Measurements from ENCODE around the gene SPEM1. TPM values are rescaled to one million over a fixed set of nuclear protein-coding genes. Genes with fewer than 3 reads are reported as not detected.

The SPEM1 gene
- total and polyA plus RNA-seq, 2 of the 13 experiments (the other 11 are each of a cell fraction or from before 2014, with no cell fraction given) = not detected

GRCh38 chr17:7394452-7395191, 25.5 kb upstream of the SPEM1 start, which contains the start of gene PLSCR3 (continued):
- TF ChIP-seq KLF12 (CRISPR knock-in tag; IDR thresholded peaks at IDR 0.05; ENCODE audit: borderline replicate concordance) = no peak
- no peak for TF ChIP-seq PCBP2 (optimal IDR thresholded peaks at IDR 0.05; ENCODE audit: low read depth, low read length, poor library complexity, severe bottlenecking)
- TF ChIP-seq ZNF788 (CRISPR knock-in tag; IDR thresholded peaks at IDR 0.05; ENCODE audit: borderline replicate concordance) = peak; percentile 30; the same call in 1 of the 2 replicates
- TF ChIP-seq, protein P1, sequence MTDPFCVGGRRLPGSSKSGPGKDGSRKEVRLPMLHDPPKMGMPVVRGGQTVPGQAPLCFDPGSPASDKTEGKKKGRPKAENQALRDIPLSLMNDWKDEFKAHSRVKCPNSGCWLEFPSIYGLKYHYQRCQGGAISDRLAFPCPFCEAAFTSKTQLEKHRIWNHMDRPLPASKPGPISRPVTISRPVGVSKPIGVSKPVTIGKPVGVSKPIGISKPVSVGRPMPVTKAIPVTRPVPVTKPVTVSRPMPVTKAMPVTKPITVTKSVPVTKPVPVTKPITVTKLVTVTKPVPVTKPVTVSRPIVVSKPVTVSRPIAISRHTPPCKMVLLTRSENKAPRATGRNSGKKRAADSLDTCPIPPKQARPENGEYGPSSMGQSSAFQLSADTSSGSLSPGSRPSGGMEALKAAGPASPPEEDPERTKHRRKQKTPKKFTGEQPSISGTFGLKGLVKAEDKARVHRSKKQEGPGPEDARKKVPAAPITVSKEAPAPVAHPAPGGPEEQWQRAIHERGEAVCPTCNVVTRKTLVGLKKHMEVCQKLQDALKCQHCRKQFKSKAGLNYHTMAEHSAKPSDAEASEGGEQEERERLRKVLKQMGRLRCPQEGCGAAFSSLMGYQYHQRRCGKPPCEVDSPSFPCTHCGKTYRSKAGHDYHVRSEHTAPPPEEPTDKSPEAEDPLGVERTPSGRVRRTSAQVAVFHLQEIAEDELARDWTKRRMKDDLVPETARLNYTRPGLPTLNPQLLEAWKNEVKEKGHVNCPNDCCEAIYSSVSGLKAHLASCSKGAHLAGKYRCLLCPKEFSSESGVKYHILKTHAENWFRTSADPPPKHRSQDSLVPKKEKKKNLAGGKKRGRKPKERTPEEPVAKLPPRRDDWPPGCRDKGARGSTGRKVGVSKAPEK (CRISPR knock-in tag; IDR thresholded peaks at IDR 0.05; ENCODE audit: borderline replicate concordance) = no peak
- peak; percentile 33; the same call in 1 of the 2 replicates for TF ChIP-seq ARHGAP35 (CRISPR knock-in tag; IDR thresholded peaks at IDR 0.05; ENCODE audit: borderline replicate concordance)
- peak; percentile 55; the same call in 1 of the 2 replicates for TF ChIP-seq ERF (CRISPR knock-in tag; IDR thresholded peaks at IDR 0.05)
- peak; percentile 15; the same call in 1 of the 2 replicates for TF ChIP-seq HNF4A (CRISPR knock-in tag; IDR thresholded peaks at IDR 0.05)
- TF ChIP-seq ZNF709 (CRISPR knock-in tag; IDR thresholded peaks at IDR 0.05) = 0 out of 2 replicates have a peak, but pooled peaks have one; percentile 49
- TF ChIP-seq ZNF501 (CRISPR knock-in tag; IDR thresholded peaks at IDR 0.05) = 0 out of 2 replicates have a peak, but pooled peaks have one; percentile 58
- TF ChIP-seq, protein P2, sequence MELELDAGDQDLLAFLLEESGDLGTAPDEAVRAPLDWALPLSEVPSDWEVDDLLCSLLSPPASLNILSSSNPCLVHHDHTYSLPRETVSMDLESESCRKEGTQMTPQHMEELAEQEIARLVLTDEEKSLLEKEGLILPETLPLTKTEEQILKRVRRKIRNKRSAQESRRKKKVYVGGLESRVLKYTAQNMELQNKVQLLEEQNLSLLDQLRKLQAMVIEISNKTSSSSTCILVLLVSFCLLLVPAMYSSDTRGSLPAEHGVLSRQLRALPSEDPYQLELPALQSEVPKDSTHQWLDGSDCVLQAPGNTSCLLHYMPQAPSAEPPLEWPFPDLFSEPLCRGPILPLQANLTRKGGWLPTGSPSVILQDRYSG (CRISPR knock-in tag; IDR thresholded peaks at IDR 0.05) = peak; percentile 79; the same call in 1 of the 2 replicates
- no peak for TF ChIP-seq TCF7L2 (IDR thresholded peaks at IDR 0.05; ENCODE audit: low read depth, low read length)
- peak; percentile 85 for TF ChIP-seq ARNT2 (CRISPR knock-in tag; IDR thresholded peaks at IDR 0.05; ENCODE audit: low read depth)
- TF ChIP-seq NR2C2 (CRISPR knock-in tag; IDR thresholded peaks at IDR 0.05; ENCODE audit: borderline replicate concordance) = peak; percentile 49; the same call in 1 of the 2 replicates
- peak; percentile 79; the same call in 1 of the 2 replicates for TF ChIP-seq CREBL2 (CRISPR knock-in tag; IDR thresholded peaks at IDR 0.05; ENCODE audit: borderline replicate concordance)
- TF ChIP-seq ZSCAN25 (CRISPR knock-in tag; IDR thresholded peaks at IDR 0.05) = no peak
- TF ChIP-seq ZNF589 (CRISPR knock-in tag; conservative IDR thresholded peaks at IDR 0.05) = peak; percentile 37; the same call in 1 of the 2 replicates
- peak; percentile 62; the same call in 1 of the 2 replicates for TF ChIP-seq TFDP1 (CRISPR knock-in tag; IDR thresholded peaks at IDR 0.05; ENCODE audit: borderline replicate concordance)
- 0 out of 2 replicates have a peak, but pooled peaks have one; percentile 61 for TF ChIP-seq CBX5 (CRISPR knock-in tag; IDR thresholded peaks at IDR 0.05; ENCODE audit: borderline replicate concordance)
- peak; percentile 76 for TF ChIP-seq SP5 (CRISPR knock-in tag; IDR thresholded peaks at IDR 0.05; ENCODE audit: borderline replicate concordance, low read depth)
- TF ChIP-seq, protein P3, sequence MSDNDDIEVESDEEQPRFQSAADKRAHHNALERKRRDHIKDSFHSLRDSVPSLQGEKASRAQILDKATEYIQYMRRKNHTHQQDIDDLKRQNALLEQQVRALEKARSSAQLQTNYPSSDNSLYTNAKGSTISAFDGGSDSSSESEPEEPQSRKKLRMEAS (IDR thresholded peaks at IDR 0.05) = peak; percentile 77
- 0 out of 2 replicates have a peak, but pooled peaks have one; percentile 64 for TF ChIP-seq MYNN (CRISPR knock-in tag; IDR thresholded peaks at IDR 0.05; ENCODE audit: low read depth)
- TF ChIP-seq, protein P4, sequence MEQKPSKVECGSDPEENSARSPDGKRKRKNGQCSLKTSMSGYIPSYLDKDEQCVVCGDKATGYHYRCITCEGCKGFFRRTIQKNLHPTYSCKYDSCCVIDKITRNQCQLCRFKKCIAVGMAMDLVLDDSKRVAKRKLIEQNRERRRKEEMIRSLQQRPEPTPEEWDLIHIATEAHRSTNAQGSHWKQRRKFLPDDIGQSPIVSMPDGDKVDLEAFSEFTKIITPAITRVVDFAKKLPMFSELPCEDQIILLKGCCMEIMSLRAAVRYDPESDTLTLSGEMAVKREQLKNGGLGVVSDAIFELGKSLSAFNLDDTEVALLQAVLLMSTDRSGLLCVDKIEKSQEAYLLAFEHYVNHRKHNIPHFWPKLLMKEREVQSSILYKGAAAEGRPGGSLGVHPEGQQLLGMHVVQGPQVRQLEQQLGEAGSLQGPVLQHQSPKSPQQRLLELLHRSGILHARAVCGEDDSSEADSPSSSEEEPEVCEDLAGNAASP (CRISPR knock-in tag; IDR thresholded peaks at IDR 0.05; ENCODE audit: borderline replicate concordance) = peak; percentile 37; the same call in 1 of the 2 replicates
